ENCODE data around the gene MED16.
A peak's percentile ranks its signal among the peaks of the same experiment; 100 is the strongest.

The MED16 gene

DNA sequence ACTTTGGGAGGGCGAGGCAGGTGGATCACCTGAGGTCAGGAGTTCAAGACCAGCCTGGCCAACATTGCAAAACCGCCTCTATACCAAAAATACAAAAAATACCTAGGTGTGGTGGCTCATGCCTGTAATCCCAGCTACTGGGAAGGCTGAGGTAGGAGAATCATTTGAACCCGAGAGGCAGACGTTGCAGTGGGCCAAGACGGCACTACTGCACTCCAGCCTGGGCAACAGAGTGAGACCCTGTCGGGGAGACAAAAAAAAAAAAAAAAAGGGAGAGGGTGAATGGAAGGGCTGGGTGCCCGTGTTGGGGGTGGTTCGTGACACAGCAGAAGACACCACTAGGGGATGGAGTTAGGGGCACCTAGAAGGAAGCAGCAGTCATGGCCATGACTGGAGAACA lies 22.7 kb downstream of the MED16 start:
- H3K27ac Mint-ChIP-seq: no peak overlapping the region
- no peak for DNase-seq
- peaks cover 10 to 16% of the 10 kb centered on the region in 2 donors for H3K4me1 Mint-ChIP-seq
- H3K4me3 Mint-ChIP-seq: no peak overlapping the region
- H3K9me3 Mint-ChIP-seq: peaks cover 0 to 1% of the 10 kb centered on the region in 2 donors
- no peaks in the 10 kb centered on the region for H3K27me3 Mint-ChIP-seq
- H3K36me3 Mint-ChIP-seq: peaks cover 45% of the 10 kb centered on the region in 2 donors
- ATAC-seq (replicated peaks): no peak

DNA sequence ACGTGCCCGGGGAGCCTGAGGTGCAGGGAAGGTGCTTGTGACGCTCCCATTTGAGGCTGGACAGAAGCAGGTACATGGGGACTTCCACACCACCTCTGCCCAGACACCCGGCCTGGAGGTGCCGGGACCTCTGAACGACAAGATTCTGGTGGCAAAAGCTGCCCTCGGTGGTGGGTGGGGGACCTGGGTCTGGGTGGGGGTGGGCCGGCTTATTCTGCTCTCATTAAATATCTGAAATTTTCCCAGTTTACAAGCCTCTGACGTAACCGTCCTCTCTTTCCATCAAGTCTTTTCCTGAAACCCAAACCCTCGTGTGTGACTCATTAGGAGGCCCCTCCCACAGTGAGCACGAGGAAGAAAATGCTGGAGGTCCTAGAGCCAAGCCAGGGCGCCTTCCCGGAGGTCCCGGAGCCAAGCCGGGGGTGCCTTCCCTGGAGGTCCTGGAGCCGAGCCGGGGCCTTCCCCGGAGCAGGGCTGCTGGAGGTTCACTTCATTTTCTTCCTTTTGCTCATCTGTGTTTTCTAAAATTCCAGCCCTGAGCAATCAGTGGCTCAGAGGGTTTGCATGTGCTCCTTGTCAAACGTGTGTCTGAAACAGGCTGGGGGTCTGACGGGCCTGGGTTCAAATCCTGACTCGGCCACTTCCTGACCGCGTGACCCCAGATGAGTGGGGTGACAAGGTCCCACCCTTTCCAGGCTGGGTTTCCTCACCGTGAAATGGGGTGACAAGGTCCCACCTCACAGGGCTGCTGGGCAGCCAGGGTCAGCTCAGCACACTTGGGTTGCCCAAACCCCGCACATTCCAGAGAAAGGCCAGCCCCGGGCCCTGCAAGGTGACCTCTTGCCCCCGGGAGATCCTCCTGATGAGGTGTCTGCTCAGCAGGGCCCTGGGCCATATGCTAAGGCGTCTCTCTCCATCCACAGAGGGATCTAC lies 23.5 kb downstream of the MED16 start:
- H3K27ac Mint-ChIP-seq: peak overlapping the region; percentile 85
- peaks cover 10 to 16% of the 10 kb centered on the region in 2 donors for H3K4me1 Mint-ChIP-seq
- ATAC-seq (replicated peaks): no peak
- H3K36me3 Mint-ChIP-seq: peaks cover 45% of the 10 kb centered on the region in 2 donors
- H3K9me3 Mint-ChIP-seq: peaks cover 0 to 1% of the 10 kb centered on the region in 2 donors
- no peaks in the 10 kb centered on the region for H3K27me3 Mint-ChIP-seq
- DNase-seq: no peak
- H3K4me3 Mint-ChIP-seq: no peak overlapping the region

DNA sequence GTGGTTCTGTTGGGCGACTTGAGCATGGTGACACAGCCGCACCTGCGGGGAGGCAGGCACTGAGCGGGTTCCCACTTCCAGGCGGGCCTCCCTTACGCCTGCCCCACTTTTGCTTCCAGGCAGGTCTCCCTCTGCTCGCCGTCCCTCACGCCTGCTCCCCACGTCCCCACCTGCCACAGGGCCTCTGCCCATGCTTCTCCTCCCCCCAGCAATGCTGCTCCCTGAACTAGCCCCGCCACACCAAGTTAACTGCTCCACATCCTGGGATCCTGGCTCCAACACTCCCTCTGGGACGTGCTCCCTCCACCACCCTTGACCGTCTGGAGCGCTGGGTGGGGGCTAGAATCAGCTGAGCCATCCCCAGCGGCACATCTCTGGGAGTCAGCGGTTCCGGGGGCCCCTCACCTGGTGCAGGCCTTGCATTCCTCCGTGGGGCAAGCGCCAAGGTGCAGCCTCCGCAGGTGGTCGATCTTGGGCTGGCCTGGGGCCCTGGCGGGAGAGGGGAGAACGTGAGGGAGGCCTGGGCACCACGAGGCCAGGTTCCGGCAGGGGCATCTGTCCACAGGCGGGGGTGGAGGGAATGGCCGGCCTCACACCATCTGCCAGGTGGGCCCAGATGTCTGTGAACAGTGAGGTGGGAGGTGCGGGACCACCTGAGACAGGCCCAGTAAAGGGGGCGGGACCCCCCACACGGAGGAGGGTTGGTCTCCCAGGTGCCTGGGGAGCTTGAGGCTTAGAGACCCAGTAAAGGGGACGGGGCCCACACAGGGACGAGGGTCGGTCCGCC lies 24.3 kb downstream of the MED16 start:
- Mint-ChIP-seq H3K4me3 (no peak overlapping the region), H3K4me1 (peaks cover 14 to 22% of the 10 kb centered on the region in 2 donors), H3K27me3 (no peaks in the 10 kb centered on the region), H3K36me3 (peaks cover 40 to 41% of the 10 kb centered on the region in 2 donors), H3K9me3 (peaks cover 0 to 1% of the 10 kb centered on the region in 2 donors), H3K27ac (no peak overlapping the region)
- no peak for ATAC-seq (replicated peaks)
- no peak for DNase-seq

DNA sequence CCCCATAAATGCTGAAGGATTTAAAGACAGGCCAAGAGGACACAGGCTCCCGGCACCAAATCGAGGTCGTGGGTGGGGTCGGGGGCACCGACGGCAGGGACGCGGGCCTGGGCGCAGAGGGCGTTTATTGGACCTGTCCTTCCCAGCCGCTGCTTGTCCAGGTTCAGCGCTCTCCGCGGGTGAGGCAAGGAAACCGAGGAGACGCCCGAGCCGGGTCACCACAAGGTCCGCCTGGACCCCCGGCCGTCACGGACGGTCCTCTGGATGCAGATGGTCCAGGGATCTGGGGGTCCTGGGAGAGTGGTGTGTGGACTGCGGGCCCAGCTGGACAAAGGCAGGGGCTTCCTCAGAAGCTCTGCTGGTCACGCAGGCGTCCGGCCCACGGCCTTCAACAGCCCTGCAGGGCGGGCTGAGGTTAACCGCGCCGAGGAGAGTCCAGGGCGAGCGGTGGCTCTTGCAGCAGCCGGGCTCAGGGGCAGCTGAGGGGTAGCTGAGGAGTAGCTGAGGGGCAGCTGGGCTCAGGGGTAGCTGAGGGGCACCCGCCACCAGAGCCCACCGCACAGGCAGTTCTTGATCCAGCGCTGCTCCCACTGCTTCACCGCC lies 25.0 kb downstream of the MED16 start:
- peaks cover 40 to 41% of the 10 kb centered on the region in 2 donors for H3K36me3 Mint-ChIP-seq
- no peak for ATAC-seq (replicated peaks)
- peaks cover 0 to under 1% of the 10 kb centered on the region in 2 donors for H3K27me3 Mint-ChIP-seq
- peaks cover 16 to 28% of the 10 kb centered on the region in 2 donors for H3K4me1 Mint-ChIP-seq
- H3K27ac Mint-ChIP-seq: peak overlapping the region; percentile 60
- DNase-seq: no peak
- H3K9me3 Mint-ChIP-seq: peaks cover 0 to 1% of the 10 kb centered on the region in 2 donors
- H3K4me3 Mint-ChIP-seq: no peak overlapping the region

DNA sequence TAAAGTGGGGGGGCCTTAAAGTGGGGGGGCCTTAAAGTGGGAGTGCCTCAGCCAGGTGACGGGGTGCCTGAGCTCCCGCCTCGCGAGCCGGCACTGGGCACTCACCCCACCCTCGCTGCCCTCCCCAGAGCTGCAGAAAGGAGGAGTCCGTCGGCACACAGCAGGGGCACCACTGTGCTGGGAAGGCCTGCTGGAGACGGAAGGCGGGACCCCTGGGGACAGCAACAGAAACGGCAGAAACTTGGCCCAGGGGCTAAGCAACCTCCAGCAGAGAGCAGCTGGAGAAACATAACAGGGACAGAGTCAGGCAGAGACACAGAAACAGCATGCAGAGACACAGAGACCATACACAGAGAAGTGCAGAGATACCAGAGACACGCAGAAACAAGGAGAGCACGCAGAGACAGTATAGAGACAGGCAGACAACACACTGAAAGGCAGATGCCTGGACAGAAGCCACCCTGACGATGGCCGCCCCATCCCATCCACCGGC lies 25.6 kb downstream of the MED16 start:
- H3K4me3 Mint-ChIP-seq: no peak overlapping the region
- H3K36me3 Mint-ChIP-seq: peaks cover 36 to 41% of the 10 kb centered on the region in 2 donors
- peaks cover 5 to 7% of the 10 kb centered on the region in 2 donors for H3K27me3 Mint-ChIP-seq
- no peak for ATAC-seq (replicated peaks)
- H3K9me3 Mint-ChIP-seq: peaks cover 0 to 1% of the 10 kb centered on the region in 2 donors
- peak overlapping the region; percentile 60 for H3K27ac Mint-ChIP-seq
- H3K4me1 Mint-ChIP-seq: peaks cover 16 to 28% of the 10 kb centered on the region in 2 donors
- no peak for DNase-seq

DNA sequence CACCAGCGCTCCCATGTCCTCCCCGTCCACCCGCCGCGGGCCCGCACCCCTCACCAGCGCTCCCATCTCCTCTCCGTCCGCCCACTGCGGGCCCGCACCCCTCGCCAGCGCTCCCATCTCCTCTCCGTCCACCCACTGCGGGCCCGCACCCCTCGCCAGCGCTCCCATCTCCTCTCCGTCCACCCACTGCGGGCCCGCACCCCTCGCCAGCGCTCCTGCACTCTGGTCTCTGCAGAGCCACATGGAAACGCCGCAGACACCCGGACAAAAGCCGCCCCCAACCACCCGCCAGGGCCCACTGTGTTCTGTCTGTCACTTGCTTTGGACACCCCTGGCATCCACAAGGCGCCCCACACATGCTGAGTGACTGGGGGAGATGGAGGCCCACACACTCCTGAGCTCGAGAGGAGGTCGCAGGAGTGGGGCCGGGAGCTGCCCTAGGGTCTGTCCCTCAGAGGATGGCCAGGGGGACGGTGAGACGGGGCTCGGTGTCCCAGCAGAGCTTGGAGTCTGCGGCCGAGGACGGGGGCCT lies 26.2 kb downstream of the MED16 start:
- no peak for DNase-seq
- Mint-ChIP-seq H3K27me3 (peaks cover 5 to 8% of the 10 kb centered on the region in 2 donors), H3K4me3 (no peak overlapping the region), H3K9me3 (peaks cover 0 to 1% of the 10 kb centered on the region in 2 donors), H3K4me1 (peaks cover 12 to 25% of the 10 kb centered on the region in 2 donors), H3K27ac (no peak overlapping the region), H3K36me3 (peaks cover 32 to 39% of the 10 kb centered on the region in 2 donors)
- no peak for ATAC-seq (replicated peaks)

DNA sequence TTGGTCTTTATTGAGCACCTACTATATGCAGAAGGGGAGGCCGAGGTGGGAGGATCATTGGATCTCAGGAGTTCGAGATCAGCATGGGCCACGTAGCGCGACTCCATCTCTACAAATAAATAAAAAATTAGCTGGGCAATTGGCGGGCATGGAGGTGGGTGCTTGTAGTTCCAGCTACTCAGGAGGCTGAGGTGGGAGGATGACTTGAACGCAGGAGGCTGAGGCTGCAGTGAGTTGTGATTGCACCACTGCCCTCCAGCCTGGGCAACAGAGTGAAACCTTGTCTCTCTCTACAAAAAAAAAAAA lies 29.7 kb downstream of the MED16 start:
- no peak for DNase-seq

DNA sequence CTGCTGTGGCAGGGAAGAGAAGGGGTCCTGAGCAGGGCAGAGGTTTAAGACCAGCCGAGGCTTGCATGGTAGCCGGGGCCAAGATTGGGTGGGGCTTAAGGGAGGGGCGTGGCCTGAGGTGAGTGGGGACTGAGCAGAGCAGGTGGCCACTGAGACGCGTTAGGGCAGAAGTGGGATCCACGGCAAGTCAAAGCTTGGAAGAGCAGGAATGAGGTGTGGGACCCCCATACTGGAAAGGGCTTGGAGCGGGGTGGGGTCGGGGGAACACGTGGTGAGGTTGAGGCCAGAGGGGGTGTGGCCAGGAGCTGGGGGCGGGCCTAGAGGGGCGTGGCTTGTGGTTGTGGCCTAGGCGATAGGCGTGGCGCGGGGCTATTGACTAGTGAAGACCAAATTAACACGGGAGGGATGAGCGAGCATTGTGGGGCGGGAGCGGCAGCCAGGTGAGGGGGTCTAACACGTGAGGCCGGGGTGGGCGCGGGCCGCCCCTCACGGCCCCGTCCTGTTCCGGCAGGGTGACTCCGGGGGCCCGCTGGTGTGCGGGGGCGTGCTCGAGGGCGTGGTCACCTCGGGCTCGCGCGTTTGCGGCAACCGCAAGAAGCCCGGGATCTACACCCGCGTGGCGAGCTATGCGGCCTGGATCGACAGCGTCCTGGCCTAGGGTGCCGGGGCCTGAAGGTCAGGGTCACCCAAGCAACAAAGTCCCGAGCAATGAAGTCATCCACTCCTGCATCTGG lies 30.2 kb downstream of the MED16 start:
- peaks cover 11 to 30% of the 10 kb centered on the region in 2 donors for H3K27me3 Mint-ChIP-seq
- H3K36me3 Mint-ChIP-seq: peaks cover 6 to 10% of the 10 kb centered on the region in 2 donors
- H3K4me3 Mint-ChIP-seq: peak overlapping the region; percentile 70 to 74
- peak overlapping the region; percentile 86 for H3K27ac Mint-ChIP-seq
- DNase-seq (peak; percentile 54), ATAC-seq (replicated peaks) (peak; percentile 52 to 59)
- H3K4me1 Mint-ChIP-seq: peaks cover 10 to 32% of the 10 kb centered on the region in 2 donors
- H3K9me3 Mint-ChIP-seq: no peaks in the 10 kb centered on the region

More for the DNA sequence above, 29.7 kb downstream of the MED16 start:
- Mint-ChIP-seq H3K4me3 (peak overlapping the region; percentile 64 to 74), H3K27me3 (peaks cover 10 to 25% of the 10 kb centered on the region in 2 donors), H3K36me3 (peaks cover 9 to 11% of the 10 kb centered on the region in 2 donors), H3K4me1 (peaks cover 10 to 32% of the 10 kb centered on the region in 2 donors), H3K27ac (peak overlapping the region; percentile 86), H3K9me3 (no peaks in the 10 kb centered on the region)
- no peak for ATAC-seq (replicated peaks)

DNA sequence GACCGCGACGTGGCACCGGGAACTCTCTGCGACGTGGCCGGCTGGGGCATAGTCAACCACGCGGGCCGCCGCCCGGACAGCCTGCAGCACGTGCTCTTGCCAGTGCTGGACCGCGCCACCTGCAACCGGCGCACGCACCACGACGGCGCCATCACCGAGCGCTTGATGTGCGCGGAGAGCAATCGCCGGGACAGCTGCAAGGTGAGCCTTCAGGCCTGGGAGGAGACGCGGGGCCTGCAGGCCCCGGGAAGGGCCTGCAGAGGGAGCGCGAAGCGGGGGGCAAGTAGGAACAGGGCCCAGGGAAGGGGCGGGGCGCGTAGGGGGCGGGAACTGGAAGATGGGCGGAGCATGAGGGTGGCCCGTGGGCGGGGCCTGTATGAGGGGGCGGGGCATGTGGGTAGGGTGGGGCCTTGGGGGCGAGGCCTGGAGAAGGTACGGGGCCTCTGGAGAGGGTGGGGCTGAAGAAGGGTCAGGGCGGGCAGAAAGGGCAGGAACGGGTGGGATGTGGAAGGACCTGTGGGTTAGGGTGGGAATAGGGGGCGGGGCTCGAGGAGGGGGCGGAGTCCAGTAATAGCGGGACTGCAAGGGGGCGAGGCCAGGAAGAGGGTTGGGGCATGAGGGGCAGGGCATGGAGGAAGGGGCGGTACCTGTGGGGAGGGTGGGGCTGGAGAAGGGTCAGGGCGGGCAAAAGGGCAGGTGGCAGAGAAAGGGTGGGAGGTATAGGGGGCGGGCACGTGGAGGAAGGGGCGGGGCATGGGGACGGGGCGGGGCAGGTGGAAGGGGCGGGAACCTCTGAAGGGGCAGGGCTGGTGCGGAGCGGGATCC lies 31.0 kb downstream of the MED16 start:
- H3K4me3 Mint-ChIP-seq: peak overlapping the region; percentile 67 to 70
- H3K9me3 Mint-ChIP-seq: peaks cover 0 to 1% of the 10 kb centered on the region in 2 donors
- H3K36me3 Mint-ChIP-seq: peaks cover 0 to 4% of the 10 kb centered on the region in 2 donors
- ATAC-seq (replicated peaks) (peak; percentile 26 to 33), DNase-seq (no peak)
- H3K4me1 Mint-ChIP-seq: peaks cover 10 to 27% of the 10 kb centered on the region in 2 donors
- H3K27ac Mint-ChIP-seq: peak overlapping the region; percentile 77
- peaks cover 11 to 34% of the 10 kb centered on the region in 2 donors for H3K27me3 Mint-ChIP-seq

DNA sequence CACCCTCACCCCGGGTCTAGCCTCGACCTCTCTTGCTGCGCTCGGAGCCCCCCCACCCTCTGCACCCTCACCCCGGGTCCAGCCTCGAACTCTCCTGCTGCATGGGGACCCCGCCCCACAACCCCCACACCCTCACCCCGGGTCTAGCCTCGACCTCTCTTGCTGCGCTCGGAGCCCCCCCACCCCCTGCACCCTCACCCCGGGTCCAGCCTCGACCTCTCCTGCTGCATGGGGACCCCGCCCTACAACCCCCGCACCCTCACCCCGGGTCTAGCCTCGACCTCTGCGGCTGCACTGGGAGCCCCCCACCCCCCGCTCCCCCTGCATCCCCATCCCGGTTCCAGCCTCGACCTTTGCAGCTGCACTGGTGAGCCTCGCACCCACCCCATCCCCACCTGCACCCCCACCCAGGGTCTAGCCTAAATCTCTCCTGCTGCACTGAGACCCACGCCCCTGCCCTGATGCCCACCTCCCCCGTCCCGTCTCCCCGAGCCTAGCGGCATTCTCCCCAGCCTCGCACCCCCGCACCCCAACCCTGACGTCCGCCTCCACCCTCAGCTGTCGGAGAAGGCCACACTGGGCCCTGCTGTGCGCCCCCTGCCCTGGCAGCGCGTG lies 31.7 kb downstream of the MED16 start:
- H3K9me3 Mint-ChIP-seq: peaks cover 0 to 1% of the 10 kb centered on the region in 2 donors
- H3K27ac Mint-ChIP-seq: peak overlapping the region; percentile 37
- DNase-seq (no peak), ATAC-seq (replicated peaks) (no peak)
- peaks cover 10 to 27% of the 10 kb centered on the region in 2 donors for H3K4me1 Mint-ChIP-seq
- peaks cover 11 to 34% of the 10 kb centered on the region in 2 donors for H3K27me3 Mint-ChIP-seq
- H3K36me3 Mint-ChIP-seq: peaks cover 0 to 4% of the 10 kb centered on the region in 2 donors
- H3K4me3 Mint-ChIP-seq: peak overlapping the region; percentile 33 to 57

DNA sequence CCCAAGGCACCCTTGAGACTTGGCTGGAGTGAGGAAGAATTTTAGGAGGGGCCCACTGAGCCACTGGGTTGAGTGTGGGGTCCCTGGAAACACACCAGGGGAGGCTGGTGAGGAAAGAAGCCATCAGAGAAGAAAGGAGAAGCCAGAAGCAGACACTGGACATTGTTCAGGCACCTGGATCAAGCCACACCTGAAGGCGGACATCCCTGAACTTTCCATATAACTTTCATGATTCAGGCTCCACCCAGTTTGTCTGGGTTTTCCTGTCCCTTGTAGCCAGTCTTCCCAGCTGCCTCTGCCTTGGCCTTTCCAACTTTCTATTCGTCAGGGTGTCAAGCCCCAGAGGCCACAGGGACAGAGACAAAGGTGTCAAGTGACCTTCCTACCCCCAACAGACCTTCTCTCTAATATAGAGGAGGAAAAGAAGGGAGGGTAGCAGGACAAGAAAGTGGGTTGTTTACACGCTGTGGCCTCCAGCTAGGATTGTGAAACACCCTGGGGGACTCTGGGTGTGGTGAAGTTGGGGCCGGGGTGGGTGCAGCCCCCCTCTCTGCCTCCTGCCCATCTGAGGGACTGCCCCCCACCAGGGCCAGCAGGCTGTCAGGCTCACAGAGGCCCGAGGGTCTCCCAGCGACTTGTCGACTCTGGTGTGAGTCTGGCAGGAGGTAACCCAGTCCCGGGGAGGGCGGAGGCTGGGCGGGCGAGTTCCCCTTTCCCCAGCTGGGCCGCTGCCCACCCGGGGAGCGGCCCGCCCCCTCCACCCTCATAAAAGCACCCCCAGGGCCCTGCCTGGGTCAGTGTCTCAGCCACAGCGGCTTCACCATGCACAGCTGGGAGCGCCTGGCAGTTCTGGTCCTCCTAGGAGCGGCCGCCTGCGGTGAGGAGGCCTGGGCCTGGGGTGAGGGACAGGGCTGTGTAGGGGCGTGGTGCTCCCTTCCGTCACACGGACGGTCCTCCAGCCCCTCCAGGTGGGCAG lies 33.8 kb downstream of the MED16 start, which contains the start of gene CFD:
CFD (plus strand) TSS at position 797 of the 976 bp plus-strand sequence; CDS start at position 823, 26 bp downstream.
- Mint-ChIP-seq H3K27ac (no peak within 1 kb of the TSS), H3K27me3 (peaks cover 11 to 34% of the 10 kb centered on the region in 2 donors), H3K9me3 (peaks cover 0 to 1% of the 10 kb centered on the region in 2 donors), H3K4me3 (peak within 1 kb of the TSS; percentile 67 to 72), H3K36me3 (no peaks in the 10 kb centered on the region), H3K4me1 (peaks cover 10 to 26% of the 10 kb centered on the region in 2 donors)
- DNase-seq (no peak), ATAC-seq (replicated peaks) (no peak)

All from stimulated activated naive B cell treated with anti-CD40 and anti-IgM and Interleukin-4, amounts not matched to agents 10 μg/mL and 1 μg/mL and 100 μg/mL, for 72 hours (primary cell).